CD4-positive, alpha-beta memory T cell (primary cell): Measurements from ENCODE around the gene GPC6. TPM values are rescaled to one million over a fixed set of nuclear protein-coding genes. Genes with fewer than 3 reads are reported as not detected.

Experiments
- CTCF ChIA-PET: fragments of 350-600 bp; sonication (Branson Sonifier 250); formaldehyde crosslinking; loops from one replicate; lab custom pipeline; 2021; ENCODE audit warnings: inconsistent platforms; ENCODE audit not compliant: partially characterized antibody; lab: Charles Lee
- POLR2A ChIA-PET: fragments of 350-600 bp; sonication (Branson Sonifier 250); formaldehyde crosslinking; loops from one replicate; lab custom pipeline; 2021; ENCODE audit not compliant: partially characterized antibody; lab: Charles Lee
- DNase-seq, 5 donors: peaks; one replicate each; pipeline versions ENCODE4 v3.0.0 to v3.0.0-alpha.2; 2020 to 2022; ENCODE audit warnings: mixed read lengths in 1 of 5
- H3K27ac ChIP-seq: one replicate; pipeline ENCODE4 v1.7.0; 2013; ENCODE audit warnings: low read depth, low read length
- H3K27me3 ChIP-seq: 2 replicates; pipeline ENCODE4 v1.7.0; 2013; ENCODE audit warnings: mild to moderate bottlenecking, low read length, moderate library complexity; ENCODE audit not compliant: insufficient read depth
- H3K36me3 ChIP-seq: 2 replicates; pipeline ENCODE4 v1.7.0; 2013; ENCODE audit warnings: mild to moderate bottlenecking, low read length, moderate library complexity; ENCODE audit not compliant: insufficient read depth
- H3K4me1 ChIP-seq: 2 replicates; pipeline ENCODE4 v1.7.0; 2013; ENCODE audit warnings: mild to moderate bottlenecking, low read length, moderate library complexity; ENCODE audit not compliant: insufficient read depth
- H3K4me3 ChIP-seq, 2 donors: one replicate each; pipeline ENCODE4 v1.7.0; 2013; ENCODE audit warnings: low read length in 2 of 2, mild to moderate bottlenecking in 1 of 2
- H3K9me3 ChIP-seq, 2 donors: one replicate each; pipeline ENCODE4 v1.7.0; 2013; ENCODE audit warnings: low read length in 2 of 2, control low read depth in 1 of 2; ENCODE audit not compliant: control insufficient read depth in 1 of 2
- H3K27ac Mint-ChIP-seq, 7 donors: one replicate each; pipeline ENCODE4 v1.8.0; 2020 to 2021; ENCODE audit warnings: mixed read lengths in 7 of 7, mild to moderate bottlenecking in 6 of 7, inconsistent platforms in 3 of 7, moderate library complexity in 3 of 7
- H3K27me3 Mint-ChIP-seq, 2 donors: one replicate each; pipeline ENCODE4 v1.8.0; 2020 to 2021; ENCODE audit warnings: mixed read lengths in 2 of 2
- H3K36me3 Mint-ChIP-seq, 2 donors: one replicate each; pipeline ENCODE4 v1.8.0; 2020 to 2021; ENCODE audit warnings: mixed read lengths in 2 of 2, inconsistent platforms in 1 of 2, mild to moderate bottlenecking in 1 of 2
- H3K4me1 Mint-ChIP-seq, 4 donors: one replicate each; pipeline ENCODE4 v1.8.0; 2020 to 2021; ENCODE audit warnings: mixed read lengths in 4 of 4, mild to moderate bottlenecking in 1 of 4
- H3K4me3 Mint-ChIP-seq, 8 donors: one replicate each; pipeline ENCODE4 v1.8.0; 2020 to 2021; ENCODE audit warnings: mixed read lengths in 8 of 8, mild to moderate bottlenecking in 7 of 8, moderate library complexity in 6 of 8, inconsistent platforms in 3 of 8
- H3K9me3 Mint-ChIP-seq, 8 donors: one replicate each; pipeline ENCODE4 v1.8.0; 2020 to 2021; ENCODE audit warnings: mixed read lengths in 8 of 8, mild to moderate bottlenecking in 5 of 8, inconsistent platforms in 3 of 8, moderate library complexity in 1 of 8
- intact Hi-C: fragments of 100-400 bp; cut with micrococcal nuclease; formaldehyde crosslinking; loops from one replicate; pipeline ENCODE4 v1.15.1; 2023
- polyA plus RNA-seq, 2 donors: library from polyadenylated mRNA; unstranded; fragments of 300-500 nt; fragmentation: Illumina TruSeq; gene quantifications; one replicate each; pipeline ENCODE4 v1.2.3, GENCODE V29; 2021
- total RNA-seq, 2 experiments: library from RNA; stranded (reverse); gene quantifications; one replicate each; pipeline ENCODE4 v1.2.3, GENCODE V29; 2021

Gene GPC6
- total and polyA plus RNA-seq, 4 experiments from 2014 or later, result not detected

- no peak overlapping the region for H3K27ac ChIP-seq
- no peaks in the 10 kb centered on the region for H3K36me3 ChIP-seq
- Mint-ChIP-seq H3K4me3 (no peak overlapping the region), H3K4me1 (no peaks in the 10 kb centered on the region), H3K36me3 (no peaks in the 10 kb centered on the region), H3K9me3 (no peaks in the 10 kb centered on the region), H3K27ac (no peak overlapping the region), H3K27me3 (peaks cover 7 to 11% of the 10 kb centered on the region in 2 donors)
- no peak for DNase-seq
- ChIA-PET CTCF (no interaction called here), POLR2A (no interaction called here)
- no peak overlapping the region for H3K4me3 ChIP-seq
- no peaks in the 10 kb centered on the region for H3K27me3 ChIP-seq
- H3K9me3 ChIP-seq, result no peaks in the 10 kb centered on the region
- intact Hi-C loops, result no loop called here
- H3K4me1 ChIP-seq, result no peaks in the 10 kb centered on the region
Observed at GRCh38 chr13:94186470-94186869, 959.9 kb downstream of the GPC6 start.

GRCh38 chr13:94188201-94188854 is 961.7 kb downstream of the GPC6 start:
- no peak overlapping the region for H3K27ac ChIP-seq
- no peaks in the 10 kb centered on the region for H3K36me3 Mint-ChIP-seq
- POLR2A ChIA-PET, result no interaction called here
- no peaks in the 10 kb centered on the region for H3K27me3 ChIP-seq
- no peak for DNase-seq
- H3K4me1 ChIP-seq, result no peaks in the 10 kb centered on the region
- no peaks in the 10 kb centered on the region for H3K36me3 ChIP-seq
- H3K9me3 Mint-ChIP-seq, result no peaks in the 10 kb centered on the region
- H3K4me3 ChIP-seq, result no peak overlapping the region
- H3K4me1 Mint-ChIP-seq, result no peaks in the 10 kb centered on the region
- CTCF ChIA-PET, result no interaction called here
- H3K27me3 Mint-ChIP-seq, result peaks cover 7% of the 10 kb centered on the region in 2 donors
- H3K9me3 ChIP-seq, result no peaks in the 10 kb centered on the region
- no peak overlapping the region for H3K4me3 Mint-ChIP-seq
- H3K27ac Mint-ChIP-seq, result no peak overlapping the region
- intact Hi-C loops, result no loop called here

GRCh38 chr13:94192431-94192975 is 965.9 kb downstream of the GPC6 start:
- Histone ChIP-seq H3K4me1 (no peaks in the 10 kb centered on the region), H3K27me3 (no peaks in the 10 kb centered on the region), H3K9me3 (no peaks in the 10 kb centered on the region), H3K4me3 (no peak overlapping the region), H3K36me3 (no peaks in the 10 kb centered on the region), H3K27ac (no peak overlapping the region)
- DNase-seq, result no peak
- Mint-ChIP-seq H3K27me3 (peaks cover 2 to 3% of the 10 kb centered on the region in 2 donors), H3K9me3 (no peaks in the 10 kb centered on the region), H3K36me3 (no peaks in the 10 kb centered on the region), H3K4me1 (no peaks in the 10 kb centered on the region), H3K4me3 (no peak overlapping the region), H3K27ac (no peak overlapping the region)
- CTCF ChIA-PET, result interaction anchor here (1.2 to 1.4 kb wide), 3 partner anchors 11 to 169 kb away, joined by 3 to 4 read pairs (median 4); no protein-coding TSS in a partner anchor
- POLR2A ChIA-PET, result no interaction called here
- intact Hi-C loops, result no loop called here

- CTCF ChIA-PET, result no interaction called here
- no peaks in the 10 kb centered on the region for H3K27me3 Mint-ChIP-seq
Observed at GRCh38 chr13:94195715-94196114, 969.1 kb downstream of the GPC6 start.

GRCh38 chr13:94196413-94196812 is 969.8 kb downstream of the GPC6 start:
- DNase-seq, result no peak
- H3K27ac Mint-ChIP-seq, result no peak overlapping the region
- no peaks in the 10 kb centered on the region for H3K9me3 Mint-ChIP-seq
- H3K4me1 ChIP-seq, result no peaks in the 10 kb centered on the region
- no peaks in the 10 kb centered on the region for H3K27me3 ChIP-seq
- intact Hi-C loops, result no loop called here
- no peak overlapping the region for H3K4me3 ChIP-seq
- no peak overlapping the region for H3K4me3 Mint-ChIP-seq
- CTCF ChIA-PET, result no interaction called here
- H3K36me3 ChIP-seq, result no peaks in the 10 kb centered on the region
- H3K27me3 Mint-ChIP-seq, result no peaks in the 10 kb centered on the region
- POLR2A ChIA-PET, result no interaction called here
- H3K9me3 ChIP-seq, result no peaks in the 10 kb centered on the region
- H3K36me3 Mint-ChIP-seq, result no peaks in the 10 kb centered on the region
- H3K27ac ChIP-seq, result no peak overlapping the region
- H3K4me1 Mint-ChIP-seq, result no peaks in the 10 kb centered on the region

More at GRCh38 chr13:94195715-94196114, 969.1 kb downstream of the GPC6 start:
- Mint-ChIP-seq H3K4me1 (no peaks in the 10 kb centered on the region), H3K4me3 (no peak overlapping the region), H3K27ac (no peak overlapping the region), H3K36me3 (no peaks in the 10 kb centered on the region), H3K9me3 (no peaks in the 10 kb centered on the region)
- H3K4me1 ChIP-seq, result no peaks in the 10 kb centered on the region
- H3K4me3 ChIP-seq, result no peak overlapping the region
- no peak for DNase-seq
- POLR2A ChIA-PET, result no interaction called here
- no peaks in the 10 kb centered on the region for H3K27me3 ChIP-seq
- H3K27ac ChIP-seq, result no peak overlapping the region
- no peaks in the 10 kb centered on the region for H3K9me3 ChIP-seq
- no peaks in the 10 kb centered on the region for H3K36me3 ChIP-seq
- intact Hi-C loops, result no loop called here

GRCh38 chr13:94198681-94199080 is 972.1 kb downstream of the GPC6 start:
- Histone ChIP-seq H3K27ac (no peak overlapping the region), H3K4me3 (no peak overlapping the region), H3K9me3 (no peaks in the 10 kb centered on the region), H3K36me3 (no peaks in the 10 kb centered on the region), H3K4me1 (no peaks in the 10 kb centered on the region), H3K27me3 (no peaks in the 10 kb centered on the region)
- Mint-ChIP-seq H3K4me1 (no peaks in the 10 kb centered on the region), H3K27me3 (no peaks in the 10 kb centered on the region), H3K4me3 (no peak overlapping the region), H3K36me3 (no peaks in the 10 kb centered on the region), H3K9me3 (no peaks in the 10 kb centered on the region), H3K27ac (no peak overlapping the region)
- intact Hi-C loops, result no loop called here
- CTCF ChIA-PET, result no interaction called here
- POLR2A ChIA-PET, result no interaction called here
- no peak for DNase-seq

- H3K4me1 Mint-ChIP-seq, result no peaks in the 10 kb centered on the region
- CTCF ChIA-PET, result no interaction called here
- intact Hi-C loops, result no loop called here
- H3K36me3 ChIP-seq, result no peaks in the 10 kb centered on the region
- H3K4me1 ChIP-seq, result no peaks in the 10 kb centered on the region
- no peak overlapping the region for H3K4me3 ChIP-seq
- no peaks in the 10 kb centered on the region for H3K9me3 ChIP-seq
- no peaks in the 10 kb centered on the region for H3K27me3 Mint-ChIP-seq
- no peaks in the 10 kb centered on the region for H3K36me3 Mint-ChIP-seq
- DNase-seq, result no peak
- POLR2A ChIA-PET, result no interaction called here
- H3K27ac Mint-ChIP-seq, result no peak overlapping the region
- no peaks in the 10 kb centered on the region for H3K9me3 Mint-ChIP-seq
- H3K27ac ChIP-seq, result no peak overlapping the region
- H3K27me3 ChIP-seq, result no peaks in the 10 kb centered on the region
- H3K4me3 Mint-ChIP-seq, result no peak overlapping the region
Observed at GRCh38 chr13:94199135-94199534, 972.5 kb downstream of the GPC6 start.
